Measurements from ENCODE around the gene AQP12A. TPM values are rescaled to one million over a fixed set of nuclear protein-coding genes. Genes with fewer than 3 reads are reported as not detected.

The AQP12A gene
- total RNA-seq, 1 experiment from 2014 or later: not detected

GRCh38 chr2:240742602-240743095 lies 51.0 kb downstream of the AQP12A start:
- intact Hi-C loops (cut with micrococcal nuclease; ENCODE audit: unreplicated experiment) (no loop called here), in situ Hi-C loops (cut with HindIII; ENCODE audit: low pct_unique_long_range_greater_than_20kb, low sequenced_read_pairs) (no loop called here)
- POLR2A ChIA-PET: no interaction called here
- TF ChIP-seq POLR2AphosphoS5 (IDR thresholded peaks at IDR 0.05; ENCODE audit: low read depth, low read length) (no peak), TCF7L2 (IDR thresholded peaks at IDR 0.05; ENCODE audit: low read depth, low read length) (no peak)
- DNase-seq (ENCODE audit: low read depth, low spot score): no peak
- H3K4me1 ChIP-seq (ENCODE audit: control insufficient read depth, insufficient read depth, low read length): no peaks in the 10 kb centered on the region
- no peak for ATAC-seq
- no TSS peak for BruUV-seq (replicated peaks)
- no peak overlapping the region for H3K4me3 ChIP-seq (ENCODE audit: low read depth in 2 of 2, low read length in 2 of 2)
- H3K27ac ChIP-seq (ENCODE audit: low read length): no peak overlapping the region
- H3K36me3 ChIP-seq (ENCODE audit: control insufficient read depth, insufficient read depth, low read length): no peaks in the 10 kb centered on the region
- CTCF ChIA-PET: no interaction called here
- H3K27me3 ChIP-seq (ENCODE audit: control insufficient read depth, insufficient read depth, low read length): no peaks in the 10 kb centered on the region
- no peaks in the 10 kb centered on the region for H3K9me3 ChIP-seq (ENCODE audit: control insufficient read depth, insufficient read depth, low read depth, low read length)

DNA sequence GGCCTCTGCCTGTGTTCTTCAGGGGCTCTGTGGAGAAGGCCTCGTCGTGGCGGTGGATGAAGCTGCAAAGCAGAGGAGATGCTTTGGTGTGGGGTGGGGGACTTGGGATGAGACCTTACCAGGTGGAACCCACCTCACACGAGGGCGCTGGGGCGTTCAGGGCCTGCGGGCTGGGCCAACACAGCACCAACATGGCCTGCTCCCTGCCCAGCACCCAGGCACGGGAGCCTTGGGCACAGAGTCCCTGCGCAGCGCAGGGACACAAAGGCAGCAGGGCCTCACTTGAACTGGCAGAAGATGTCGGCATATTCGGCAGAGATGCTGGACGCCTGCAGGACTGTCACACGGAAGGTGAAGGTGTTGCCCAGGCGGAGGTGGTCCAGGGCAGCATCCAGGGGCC lies 53.8 kb downstream of the AQP12A start:
- CTCF ChIA-PET: no interaction called here
- Histone ChIP-seq H3K4me1 (ENCODE audit: control insufficient read depth, insufficient read depth, low read length) (no peaks in the 10 kb centered on the region), H3K27me3 (ENCODE audit: control insufficient read depth, insufficient read depth, low read length) (no peaks in the 10 kb centered on the region), H3K9me3 (ENCODE audit: control insufficient read depth, insufficient read depth, low read depth, low read length) (no peaks in the 10 kb centered on the region), H3K27ac (ENCODE audit: low read length) (no peak overlapping the region), H3K36me3 (ENCODE audit: control insufficient read depth, insufficient read depth, low read length) (no peaks in the 10 kb centered on the region), H3K4me3 (ENCODE audit: low read depth in 2 of 2, low read length in 2 of 2) (no peak overlapping the region)
- TF ChIP-seq SIN3A (IDR thresholded peaks at IDR 0.05; ENCODE audit: borderline replicate concordance, insufficient read depth, low read depth, low read length) (no peak), REST (IDR thresholded peaks at IDR 0.05; ENCODE audit: insufficient read depth in 1 of 2, low read depth in 2 of 2, low read length in 1 of 2) (no peak), TCF7L2 (IDR thresholded peaks at IDR 0.05; ENCODE audit: low read depth, low read length) (no peak), CTCF (IDR thresholded peaks at IDR 0.05) (no peak), POLR2AphosphoS5 (IDR thresholded peaks at IDR 0.05; ENCODE audit: low read depth, low read length) (no peak)
- ATAC-seq (no peak), DNase-seq (ENCODE audit: low read depth, low spot score) (no peak)
- in situ Hi-C loops (cut with HindIII; ENCODE audit: low pct_unique_long_range_greater_than_20kb, low sequenced_read_pairs): no loop called here
- intact Hi-C loops (cut with micrococcal nuclease; ENCODE audit: unreplicated experiment): no loop called here
- POLR2A ChIA-PET: no interaction called here
- BruUV-seq (replicated peaks): no TSS peak

- no TSS peak for BruUV-seq (replicated peaks)
- POLR2A ChIA-PET: no interaction called here
Measured at GRCh38 chr2:240745962-240746361, 54.3 kb downstream of the AQP12A start.

More at GRCh38 chr2:240745962-240746361, 54.3 kb downstream of the AQP12A start:
- intact Hi-C loops (cut with micrococcal nuclease; ENCODE audit: unreplicated experiment): no loop called here
- no peaks in the 10 kb centered on the region for H3K4me1 ChIP-seq (ENCODE audit: control insufficient read depth, insufficient read depth, low read length)
- H3K27ac ChIP-seq (ENCODE audit: low read length): no peak overlapping the region
- no peaks in the 10 kb centered on the region for H3K9me3 ChIP-seq (ENCODE audit: control insufficient read depth, insufficient read depth, low read depth, low read length)
- in situ Hi-C loops (cut with HindIII; ENCODE audit: low pct_unique_long_range_greater_than_20kb, low sequenced_read_pairs): no loop called here
- H3K36me3 ChIP-seq (ENCODE audit: control insufficient read depth, insufficient read depth, low read length): no peaks in the 10 kb centered on the region
- ATAC-seq: no peak
- no peak overlapping the region for H3K4me3 ChIP-seq (ENCODE audit: low read depth in 2 of 2, low read length in 2 of 2)
- CTCF ChIA-PET: no interaction called here
- no peaks in the 10 kb centered on the region for H3K27me3 ChIP-seq (ENCODE audit: control insufficient read depth, insufficient read depth, low read length)
- no peak for DNase-seq (ENCODE audit: low read depth, low spot score)
- no peak for TF ChIP-seq CTCF (IDR thresholded peaks at IDR 0.05)
- no peak for TF ChIP-seq POLR2AphosphoS5 (IDR thresholded peaks at IDR 0.05; ENCODE audit: low read depth, low read length)
- no peak for TF ChIP-seq TCF7L2 (IDR thresholded peaks at IDR 0.05; ENCODE audit: low read depth, low read length)
- TF ChIP-seq SIN3A (IDR thresholded peaks at IDR 0.05; ENCODE audit: borderline replicate concordance, insufficient read depth, low read depth, low read length): no peak
- TF ChIP-seq REST (IDR thresholded peaks at IDR 0.05; ENCODE audit: insufficient read depth in 1 of 2, low read depth in 2 of 2, low read length in 1 of 2): no peak
